ENCODE results near the gene ELK4. TPM values are rescaled to one million over a fixed set of nuclear protein-coding genes. Genes with fewer than 3 reads are reported as not detected.

ELK4 gene
- total RNA-seq, 4 donors from 2014 or later: 13.2 to 27.7 (median 16.0) TPM

GRCh38 chr1:205600085-205600484, 31.7 kb downstream of the ELK4 start:
- Histone ChIP-seq H3K27ac (peak overlapping the region; percentile 73 to 85 (median 80)), H3K4me1 (peaks cover 13 to 52% (median 27%) of the 10 kb centered on the region in 3 donors), H3K36me3 (peaks cover 0 to 18% (median 0%) of the 10 kb centered on the region in 3 donors), H3K9me3 (no peaks in the 10 kb centered on the region), H3K4me3 (no peak overlapping the region), H3K27me3 (no peaks in the 10 kb centered on the region)
- DNase-seq: no peak
- TF ChIP-seq POLR2A (IDR thresholded peaks at IDR 0.05) (no peak), CTCF (IDR thresholded peaks at IDR 0.05) (peak in 1 of 6 experiments; percentile 33)
- 22 to 33% methylated on average over 1 of the region's 1 CpG for WGBS, 2 donors
- intact Hi-C loops (cut with DNase I): no loop called here

- Histone ChIP-seq H3K4me1 (peaks cover 13 to 52% (median 27%) of the 10 kb centered on the region in 3 donors), H3K27ac (peak overlapping the region; percentile 73 to 85 (median 80)), H3K27me3 (no peaks in the 10 kb centered on the region), H3K9me3 (no peaks in the 10 kb centered on the region), H3K36me3 (peaks cover 0 to 15% (median 0%) of the 10 kb centered on the region in 3 donors), H3K4me3 (no peak overlapping the region)
- intact Hi-C loops (cut with DNase I): no loop called here
- 46 to 51% methylated on average over 3 to 5 of the region's 5 CpGs for WGBS, 2 donors
- DNase-seq: no peak
- TF ChIP-seq CTCF (IDR thresholded peaks at IDR 0.05) (no peak), POLR2A (IDR thresholded peaks at IDR 0.05) (no peak)
Measured at GRCh38 chr1:205599669-205600042, 32.2 kb downstream of the ELK4 start.

GRCh38 chr1:205598841-205599668, 32.8 kb downstream of the ELK4 start:
- Histone ChIP-seq H3K27me3 (no peaks in the 10 kb centered on the region), H3K4me1 (peaks cover 13 to 53% (median 27%) of the 10 kb centered on the region in 3 donors), H3K36me3 (peaks cover 0 to 9% (median 0%) of the 10 kb centered on the region in 3 donors), H3K9me3 (no peaks in the 10 kb centered on the region), H3K27ac (peak overlapping the region; percentile 73 to 85 (median 80)), H3K4me3 (peak overlapping the region in 1 of 4 donors; percentile 20)
- intact Hi-C loops (cut with DNase I): no loop called here
- 30 to 47% methylated on average over 17 to 18 of the region's 18 CpGs for WGBS, 2 donors
- TF ChIP-seq CTCF (IDR thresholded peaks at IDR 0.05): no peak
- no peak for TF ChIP-seq POLR2A (IDR thresholded peaks at IDR 0.05)
- DNase-seq: no peak

- Histone ChIP-seq H3K4me3 (no peak overlapping the region), H3K27me3 (no peaks in the 10 kb centered on the region), H3K27ac (peak overlapping the region in 3 of 4 donors; percentile 29 to 85 (median 82)), H3K36me3 (peaks cover 0 to 7% (median 0%) of the 10 kb centered on the region in 3 donors), H3K4me1 (peaks cover 13 to 65% (median 27%) of the 10 kb centered on the region in 3 donors), H3K9me3 (no peaks in the 10 kb centered on the region)
- intact Hi-C loops (cut with DNase I): no loop called here
- 49 to 57% methylated on average over 6 of the region's 8 CpGs for WGBS, 2 donors
- DNase-seq: no peak
- TF ChIP-seq CTCF (IDR thresholded peaks at IDR 0.05): no peak
- no peak for TF ChIP-seq POLR2A (IDR thresholded peaks at IDR 0.05)
Measured at GRCh38 chr1:205597691-205598314, 34.0 kb downstream of the ELK4 start.

GRCh38 chr1:205596876-205597275, 34.9 kb downstream of the ELK4 start:
- no peaks in the 10 kb centered on the region for H3K27me3 ChIP-seq
- intact Hi-C loops (cut with DNase I): no loop called here
- H3K9me3 ChIP-seq: no peaks in the 10 kb centered on the region
- no peak overlapping the region for H3K4me3 ChIP-seq
- no peak overlapping the region for H3K27ac ChIP-seq
- 95 to 100% methylated on average over 3 of the region's 3 CpGs for WGBS, 2 donors
- H3K36me3 ChIP-seq: peaks cover 0 to 2% (median 0%) of the 10 kb centered on the region in 3 donors
- peaks cover 18 to 74% (median 34%) of the 10 kb centered on the region in 3 donors for H3K4me1 ChIP-seq
- DNase-seq: no peak
- no peak for TF ChIP-seq CTCF (IDR thresholded peaks at IDR 0.05)
- no peak for TF ChIP-seq POLR2A (IDR thresholded peaks at IDR 0.05)

Data from esophagus squamous epithelium (tissue), 5 donors.